Activated CD4-positive, CD25-positive, alpha-beta regulatory T cell (primary cell): Measurements from ENCODE around the gene TRIM33.
A peak's percentile ranks its signal among the peaks of the same experiment; 100 is the strongest.
"Not testable (repeated sequence)": the region's sequence is repeated elsewhere in the genome, so short reads cannot be mapped to it uniquely, and the experiment has no call there.

Experiments
- DNase-seq, 4 experiments: peaks; one replicate each; lab custom pipeline; 2025; lab: John Stamatoyannopoulos, UW

TRIM33 gene

GRCh38 chr1:114510274-114511031, 550 bp downstream of the TRIM33 start:
- peak; percentile 9 to 32 (median 23) for DNase-seq

DNA sequence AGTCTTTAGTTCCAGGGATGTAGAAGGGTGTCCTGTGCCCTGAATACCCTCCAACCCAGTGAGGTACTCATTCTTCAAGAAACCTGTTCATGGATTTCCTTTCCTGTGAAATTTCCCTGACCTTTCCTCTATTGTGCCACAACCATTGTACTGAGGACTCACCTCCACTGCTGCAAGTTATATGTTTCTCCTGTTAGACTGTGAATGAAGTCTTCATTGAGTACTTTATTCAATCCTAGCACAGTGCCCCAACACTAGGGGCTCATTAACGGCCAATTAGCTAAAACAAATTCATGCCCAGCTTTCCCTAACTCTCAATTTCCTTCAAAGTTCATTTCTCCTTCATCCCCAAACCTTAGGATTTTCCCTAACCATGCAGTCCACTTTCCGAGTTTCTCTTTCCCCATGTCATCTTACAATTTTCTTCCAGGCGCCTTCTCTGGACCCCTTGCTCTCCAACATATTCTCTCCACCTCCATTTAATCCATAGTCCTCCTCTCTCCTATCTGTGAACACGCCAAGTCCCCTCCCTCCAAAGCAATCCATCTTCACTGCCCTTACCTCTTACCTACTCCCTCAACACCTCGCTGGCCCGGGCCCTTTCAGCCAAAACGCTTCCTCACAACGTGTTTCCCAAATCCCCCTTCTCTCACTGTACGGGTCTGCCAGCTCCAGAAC, 1.3 kb downstream of the TRIM33 start:
- no peak for DNase-seq

DNA sequence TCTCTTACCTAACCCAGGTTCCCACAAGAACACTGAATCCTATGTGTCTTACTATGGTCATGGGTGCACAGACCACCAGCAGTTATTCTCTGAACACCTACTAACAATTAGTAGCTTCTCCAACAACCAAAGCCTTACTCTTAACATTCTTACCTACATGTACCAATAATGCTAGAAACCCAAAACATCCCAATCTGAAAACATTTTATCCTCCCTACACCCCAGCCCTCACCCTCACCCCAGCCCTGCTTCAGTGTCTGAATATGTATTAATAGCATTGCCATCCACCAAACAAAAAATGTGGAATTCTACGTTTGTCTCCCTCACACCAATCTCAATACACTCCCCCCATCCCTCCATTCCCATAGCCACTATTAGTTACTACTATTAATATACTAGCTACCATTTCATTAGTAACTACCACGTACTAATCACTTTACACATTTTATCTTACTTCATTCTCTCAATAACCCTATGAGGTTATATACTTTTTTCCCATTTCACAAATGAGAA, 2.6 kb downstream of the TRIM33 start:
- DNase-seq, result no peak

DNA sequence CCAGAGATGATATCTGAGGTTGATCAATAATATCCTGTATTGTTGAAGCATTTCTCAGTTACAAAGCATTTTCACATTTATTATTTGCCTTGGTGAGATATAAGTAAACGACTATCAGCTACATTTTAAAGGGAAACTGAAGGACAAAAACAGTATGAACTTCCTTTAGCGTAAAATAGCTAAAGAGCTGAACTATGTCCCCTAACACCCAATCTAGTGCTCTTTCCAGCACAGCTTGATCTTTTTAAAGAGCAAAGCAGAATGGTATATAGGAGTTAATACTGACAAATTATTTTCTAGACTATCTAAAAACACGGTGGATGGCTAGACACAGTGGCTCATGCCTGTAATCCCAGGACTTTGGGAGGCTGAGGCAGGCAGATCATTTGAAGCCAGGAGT, 3.5 kb downstream of the TRIM33 start:
- DNase-seq, result no peak

DNA sequence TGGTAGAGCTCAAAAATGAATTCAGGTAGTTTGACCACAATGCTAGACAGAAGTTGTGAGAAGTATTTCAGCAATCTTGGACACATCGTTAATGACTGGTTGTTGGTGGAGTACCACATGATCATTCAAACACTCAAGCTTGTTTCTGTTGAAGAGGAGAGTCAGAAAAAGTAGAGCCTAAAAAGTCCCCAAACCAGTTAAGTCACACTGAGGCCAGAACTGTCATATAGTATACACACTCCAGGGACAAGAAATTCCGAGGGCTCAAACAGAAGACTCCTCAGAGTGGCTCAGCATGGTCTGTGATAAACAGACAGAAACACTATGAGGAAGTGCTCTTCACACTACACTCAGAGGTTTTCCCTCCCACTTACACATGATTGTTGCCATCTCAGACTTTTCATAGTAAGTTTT, 5.8 kb downstream of the TRIM33 start:
- DNase-seq, result no peak

- no peak for DNase-seq
Measured at GRCh38 chr1:114503916-114504422, 7.0 kb downstream of the TRIM33 start.

- DNase-seq, result no peak
Measured at GRCh38 chr1:114502080-114502479, 8.9 kb downstream of the TRIM33 start.

DNA sequence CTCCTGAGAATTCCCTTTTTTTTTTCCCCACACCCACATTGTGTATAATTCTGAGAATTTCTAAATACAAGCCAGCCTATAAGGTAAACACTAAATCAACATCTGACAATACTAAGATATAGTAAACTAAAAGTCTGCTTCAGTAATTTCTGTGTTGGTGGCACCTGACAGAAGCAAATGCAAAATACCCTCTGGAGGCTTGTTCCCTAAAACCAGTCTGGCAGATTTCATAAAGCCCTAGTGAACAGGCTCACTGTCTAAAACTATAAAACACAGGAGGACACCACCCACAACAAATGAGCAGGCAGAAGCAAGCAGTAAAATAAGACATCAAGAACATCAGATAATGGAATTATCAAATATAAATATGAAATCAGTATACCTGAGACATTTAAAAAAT, 11.5 kb downstream of the TRIM33 start:
- no peak for DNase-seq

DNA sequence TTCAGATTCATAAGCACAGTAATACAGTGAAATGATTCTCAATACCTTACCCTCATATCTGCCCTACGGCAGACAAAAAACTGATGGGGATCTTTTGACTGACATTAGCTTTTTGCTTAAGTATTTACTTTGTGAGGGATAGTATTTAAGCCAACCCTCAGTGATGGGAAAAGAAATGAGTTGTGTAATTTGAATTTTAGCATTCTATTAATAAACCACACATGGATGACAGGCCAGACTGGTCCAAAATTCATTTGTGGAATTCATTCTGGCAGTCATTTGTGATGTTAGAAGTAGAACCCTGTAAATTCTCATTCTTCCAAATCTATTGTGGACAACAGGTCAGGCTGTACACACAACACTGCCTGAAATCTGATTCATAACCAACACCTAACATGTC, 14.9 kb downstream of the TRIM33 start:
- DNase-seq, result no peak

DNA sequence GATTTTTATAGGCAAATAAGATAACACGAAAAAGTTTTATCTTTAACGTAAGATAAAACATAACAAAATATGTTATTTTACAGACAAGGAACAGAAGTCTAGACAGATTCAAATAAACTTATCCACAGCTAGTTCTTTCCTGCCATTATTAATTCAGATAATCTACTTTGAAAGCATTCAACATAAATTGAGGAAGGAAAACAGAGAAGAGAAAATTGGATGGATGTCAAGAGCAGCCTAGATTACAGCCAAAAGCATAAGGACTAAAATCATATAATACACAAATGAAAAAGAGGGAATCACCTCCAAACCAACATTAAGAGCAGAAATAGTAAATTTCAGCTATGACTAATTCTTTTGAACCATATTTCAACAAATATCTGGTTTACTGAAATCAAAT, 15.5 kb downstream of the TRIM33 start:
- DNase-seq, result no peak

DNA sequence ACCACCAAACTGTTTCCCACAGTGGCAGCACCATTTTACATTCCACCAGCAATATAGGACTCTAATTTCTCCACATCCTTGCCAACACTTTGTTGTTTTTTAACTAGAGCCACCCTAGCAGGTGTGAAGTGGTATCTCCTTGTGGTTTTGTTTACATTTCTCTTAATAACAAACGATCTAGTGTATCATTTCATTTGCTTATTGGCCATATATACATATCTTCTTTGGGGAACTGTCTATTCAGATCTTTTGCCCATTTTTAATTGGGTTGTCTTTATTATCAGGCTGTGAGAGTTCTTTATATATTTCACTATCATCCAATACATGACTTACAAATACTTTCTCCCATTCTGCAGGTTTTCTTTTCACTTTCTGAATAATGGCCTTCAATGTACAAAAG, 18.0 kb downstream of the TRIM33 start:
- DNase-seq, result no peak

- no peak for DNase-seq
Measured at GRCh38 chr1:114490274-114490693, 20.7 kb downstream of the TRIM33 start.

- no peak for DNase-seq
Measured at GRCh38 chr1:114488739-114489138, 22.3 kb downstream of the TRIM33 start.

- DNase-seq, result no peak
Measured at GRCh38 chr1:114485286-114485685, 25.7 kb downstream of the TRIM33 start.

DNA sequence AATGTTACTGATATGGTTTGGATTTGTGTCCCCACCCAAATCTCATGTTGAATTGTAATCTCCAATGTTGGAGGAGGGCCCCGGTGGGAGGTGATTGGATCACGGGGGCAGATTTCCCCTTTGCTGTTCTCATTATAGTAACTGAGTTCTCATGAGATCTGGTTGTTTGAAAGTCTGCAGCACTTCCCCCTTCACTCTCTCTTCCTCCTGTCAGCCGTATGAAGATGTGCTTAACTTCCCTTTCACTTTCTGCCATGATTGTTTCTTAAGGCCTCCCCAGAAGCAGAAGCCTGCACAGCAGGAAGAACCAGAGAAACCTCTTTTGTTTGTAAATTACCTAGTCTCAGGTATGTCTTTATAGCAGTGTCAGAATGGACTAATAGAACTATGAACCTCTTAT, 28.4 kb downstream of the TRIM33 start:
- no peak for DNase-seq

DNA sequence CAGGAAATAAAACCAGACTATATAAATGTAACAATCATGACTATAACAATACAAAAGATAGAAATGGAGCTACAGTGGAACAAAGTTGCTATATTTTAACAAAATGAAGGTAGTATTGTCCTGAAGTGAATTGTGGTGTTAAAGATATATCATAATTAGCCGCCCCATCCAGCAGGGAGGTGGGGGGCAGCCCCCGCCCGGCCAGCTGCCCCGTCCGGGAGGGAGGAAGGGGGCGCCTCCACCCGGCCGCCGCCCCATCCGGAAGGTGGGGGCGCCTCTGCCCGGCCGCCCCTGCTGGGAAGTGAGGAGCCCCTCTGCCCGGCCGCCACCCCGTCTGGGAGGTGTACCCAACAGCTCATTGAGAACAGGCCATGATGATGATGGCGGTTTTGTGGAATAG, 31.4 kb downstream of the TRIM33 start:
- DNase-seq, result not testable (repeated sequence)

GRCh38 chr1:114479134-114479533, 31.9 kb downstream of the TRIM33 start:
- DNase-seq, result no peak

GRCh38 chr1:114473796-114474195, 37.2 kb downstream of the TRIM33 start:
- no peak for DNase-seq

- no peak for DNase-seq
Measured at GRCh38 chr1:114472408-114472807, 38.6 kb downstream of the TRIM33 start.

- no peak for DNase-seq
Measured at GRCh38 chr1:114470681-114471080, 40.3 kb downstream of the TRIM33 start.

- no peak for DNase-seq
Measured at GRCh38 chr1:114468710-114469468, 42.1 kb downstream of the TRIM33 start.

- DNase-seq, result no peak
Measured at GRCh38 chr1:114468047-114468446, 43.0 kb downstream of the TRIM33 start.
